Stimulated activated CD4-positive, alpha-beta T cell treated with anti-CD3 and anti-CD28 coated beads, Interleukin-2, amount 100 ng/mL, for 48 hours (primary cell): Measurements from ENCODE around the gene INSIG2.

Experiments
- DNase-seq, 2 donors: peaks; one replicate each; pipeline ENCODE4 v3.0.0-alpha.2; 2020

INSIG2 gene

DNA sequence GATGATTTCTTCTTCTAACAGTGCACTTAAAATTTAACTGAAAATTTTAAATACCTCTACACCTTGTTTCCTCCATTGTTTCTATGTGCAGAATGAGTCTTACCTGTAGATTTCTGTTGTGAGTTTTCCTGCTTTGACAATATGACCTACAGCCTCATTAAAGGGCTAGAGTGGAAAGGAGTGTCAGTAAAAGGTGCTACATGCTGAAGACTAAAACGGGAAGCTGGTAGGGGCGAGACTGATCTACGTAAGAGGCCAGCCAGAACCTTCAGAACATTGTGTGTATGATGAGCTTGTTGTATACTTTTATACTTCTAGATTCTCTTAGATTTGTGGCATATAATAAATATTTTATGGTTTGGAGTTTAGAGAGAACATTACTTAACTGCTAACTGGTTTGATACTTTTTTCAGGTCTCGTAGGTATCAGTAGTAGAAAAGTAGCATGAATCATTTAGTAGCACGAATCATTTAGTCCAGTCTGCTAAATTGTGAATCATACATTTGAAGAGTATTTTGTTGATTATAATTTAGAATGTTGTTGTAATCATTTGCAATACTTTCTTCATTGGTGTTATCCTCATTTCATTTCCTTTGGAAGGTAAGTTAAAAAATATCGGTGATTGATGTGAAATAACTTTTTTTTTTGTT is 14.3 kb downstream of the INSIG2 start:
- DNase-seq: no peak

DNA sequence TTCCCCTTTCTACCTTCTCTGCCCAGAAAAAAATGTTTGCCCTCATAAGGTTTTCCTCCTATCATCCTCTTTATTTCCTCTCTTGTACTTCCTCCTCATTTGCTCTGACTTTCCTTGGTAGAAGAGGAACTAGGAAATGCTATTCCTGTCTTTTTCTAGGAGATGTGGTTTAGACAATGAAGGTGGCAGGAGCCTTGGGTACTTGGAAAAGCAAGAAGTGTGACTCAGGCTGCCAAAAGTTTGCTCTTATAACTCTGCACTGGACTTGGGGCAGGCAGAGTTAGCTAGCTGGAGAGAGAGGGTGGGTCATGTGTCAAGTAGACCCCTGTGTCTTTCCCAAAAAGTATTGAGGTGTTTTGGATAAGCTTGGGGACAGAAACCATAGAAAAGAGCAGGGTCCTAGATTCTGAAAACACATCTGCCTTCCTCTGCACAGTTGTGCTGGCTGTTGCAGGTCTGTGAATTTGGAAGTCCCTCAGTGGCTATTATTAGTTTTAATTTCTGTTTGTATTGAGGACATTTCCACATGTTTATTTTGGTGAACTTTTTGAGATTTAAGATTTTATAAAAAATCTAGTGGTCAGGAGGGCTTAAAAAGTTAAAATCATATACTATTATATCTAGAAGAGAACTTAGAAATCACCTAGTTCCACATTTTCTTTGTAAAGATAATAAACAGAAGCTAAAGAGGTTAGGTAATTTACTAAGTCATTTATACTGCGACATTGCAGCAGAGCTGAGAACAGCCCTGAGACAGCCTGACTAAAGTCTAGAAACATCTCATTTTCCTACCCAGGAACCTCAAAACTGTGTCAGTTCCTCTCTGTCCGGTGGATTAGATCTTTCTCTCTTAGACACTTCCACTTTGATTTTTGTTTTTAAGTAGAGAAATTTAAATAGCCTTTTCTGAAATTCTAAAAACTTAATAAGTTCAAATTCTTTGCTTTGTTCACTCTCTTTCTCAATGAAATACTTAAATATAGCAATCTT is 16.0 kb downstream of the INSIG2 start:
- no peak for DNase-seq

DNA sequence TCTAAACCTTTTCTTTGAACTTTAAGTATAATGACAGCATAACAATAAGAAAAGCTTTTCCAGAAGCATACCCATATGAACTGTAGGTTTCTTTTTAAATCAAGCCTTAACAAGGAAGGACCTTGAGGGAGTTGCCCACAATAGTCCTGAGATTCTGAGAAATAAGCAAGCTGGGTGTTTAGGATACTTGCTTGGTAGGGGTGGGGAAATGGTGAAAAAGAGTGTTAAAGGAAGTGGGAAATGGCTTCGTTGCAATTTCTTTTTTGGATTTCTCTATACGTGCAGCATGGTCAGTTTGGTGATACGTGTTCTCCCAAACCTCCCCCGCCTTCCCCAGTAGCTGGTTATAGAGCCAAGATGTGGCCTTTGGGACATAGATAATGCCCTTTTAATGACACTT is 17.2 kb downstream of the INSIG2 start:
- no peak for DNase-seq

DNA sequence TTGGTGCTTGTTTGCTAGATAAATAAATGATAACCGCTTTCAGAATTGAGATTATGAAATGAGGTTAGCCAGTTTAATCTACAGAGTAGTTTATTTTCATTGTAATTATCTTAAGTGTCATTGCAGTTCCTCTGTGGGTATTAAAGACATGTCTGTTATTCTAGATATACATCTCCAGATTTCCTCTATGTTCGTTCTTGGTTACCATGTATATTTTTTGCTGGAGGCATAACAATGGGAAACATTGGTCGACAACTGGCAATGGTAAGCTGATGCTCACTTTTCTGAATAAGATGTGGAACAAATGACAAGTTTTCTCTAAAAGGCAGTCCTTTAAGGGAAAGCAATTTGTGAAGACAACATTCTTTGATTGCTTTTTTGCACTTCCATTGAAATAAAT is 18.7 kb downstream of the INSIG2 start:
- DNase-seq: no peak

DNA sequence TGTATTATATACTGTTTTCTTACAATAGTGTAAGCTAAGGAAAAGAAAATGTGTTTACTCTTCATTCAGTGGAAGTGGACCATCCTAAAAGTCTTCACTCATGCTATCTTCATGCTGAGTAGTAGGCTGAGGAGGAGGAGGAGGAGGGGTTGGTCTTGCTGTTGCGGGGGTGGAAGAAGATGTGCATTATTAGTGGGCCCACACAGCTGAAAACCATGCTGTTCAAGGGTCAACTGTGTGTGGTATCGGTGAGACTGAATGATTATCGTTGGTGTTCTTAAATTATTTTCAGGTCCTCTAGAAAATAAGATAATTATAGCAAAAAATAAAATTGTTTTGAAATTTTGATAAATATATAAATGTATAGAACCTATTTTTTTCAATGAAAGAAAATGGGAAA is 22.0 kb downstream of the INSIG2 start:
- no peak for DNase-seq

DNA sequence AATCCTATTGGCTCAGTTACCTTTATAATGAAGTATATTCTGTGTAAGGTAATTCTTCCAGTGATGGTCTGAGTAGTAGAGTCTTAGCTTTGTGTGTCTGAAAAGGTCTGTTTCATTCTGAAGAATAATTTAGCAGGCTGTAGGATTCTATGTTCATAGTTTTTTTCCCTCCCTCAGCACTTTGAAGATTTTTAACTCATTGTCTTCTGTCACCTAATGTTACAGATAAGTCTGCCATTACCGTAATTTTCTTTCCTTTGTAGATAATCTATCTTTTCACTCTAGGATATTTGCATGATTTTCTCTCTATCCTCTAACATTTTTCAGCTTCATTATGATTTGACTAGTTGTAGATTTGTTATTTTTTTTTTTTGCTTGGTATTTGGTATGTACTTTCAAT is 22.7 kb downstream of the INSIG2 start:
- no peak for DNase-seq

DNA sequence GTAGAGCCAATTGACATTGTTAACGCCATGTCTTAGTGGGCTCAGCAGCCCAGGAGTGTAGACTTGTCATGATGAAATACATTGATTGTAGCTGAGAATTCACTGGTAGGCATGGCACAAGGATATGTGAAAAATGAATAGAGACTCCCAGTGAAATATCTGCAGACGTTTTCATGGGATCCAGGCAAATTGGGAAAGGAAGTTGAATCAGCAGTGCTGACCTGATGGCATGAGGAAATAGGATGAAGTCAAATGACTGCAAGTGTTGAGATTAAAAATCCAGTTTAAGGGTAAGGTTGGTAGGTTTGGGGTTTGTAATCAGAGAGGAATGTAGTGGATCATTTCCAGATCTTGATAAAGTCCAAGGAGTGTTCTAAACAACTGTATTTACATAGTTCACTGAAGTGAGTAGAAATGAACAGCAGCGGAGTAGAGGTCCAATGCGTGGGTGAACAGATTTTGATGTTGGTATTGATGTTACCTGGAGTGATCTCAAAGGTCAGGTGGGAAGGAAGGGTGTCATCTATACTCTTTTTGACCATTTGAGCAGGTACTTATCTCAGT is 24.6 kb downstream of the INSIG2 start:
- DNase-seq: no peak

DNA sequence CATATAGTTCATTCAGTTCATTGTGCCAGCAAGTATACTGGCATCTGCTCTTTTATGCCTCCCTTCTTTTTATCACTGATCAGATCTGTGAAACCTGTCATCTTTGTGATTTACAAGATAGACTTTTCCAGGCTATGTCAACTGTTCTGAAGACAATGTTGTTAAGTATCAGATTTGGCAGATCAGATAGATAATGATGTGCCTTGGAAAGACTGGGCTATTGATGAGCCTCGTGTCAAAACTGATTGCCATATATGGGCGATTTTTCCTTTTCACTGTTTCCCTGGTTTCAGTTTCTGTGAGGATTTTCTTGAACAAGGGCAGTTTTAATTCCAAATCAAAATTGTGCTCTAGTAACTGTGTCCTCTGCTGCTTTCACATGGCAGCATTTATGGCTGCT is 26.6 kb downstream of the INSIG2 start:
- no peak for DNase-seq

DNA sequence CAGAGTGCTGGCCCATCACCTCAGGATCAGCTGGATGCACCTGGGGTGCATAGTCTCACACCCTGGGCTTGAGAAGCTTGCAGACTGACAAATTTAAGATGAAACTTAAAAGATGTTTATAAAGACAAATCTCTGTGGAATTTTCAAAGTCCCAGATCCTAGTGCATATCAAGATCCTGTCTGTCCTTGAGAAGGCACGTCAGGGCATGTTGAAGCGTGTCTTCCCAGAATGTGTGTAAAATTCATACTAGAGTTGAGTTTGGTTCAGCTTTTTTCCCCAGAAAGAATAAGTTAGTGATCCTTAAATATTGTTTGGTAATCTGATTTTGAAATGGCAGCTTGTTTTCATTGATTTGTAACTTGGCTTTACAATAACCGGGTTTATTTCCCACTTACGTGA is 27.5 kb downstream of the INSIG2 start:
- no peak for DNase-seq

DNA sequence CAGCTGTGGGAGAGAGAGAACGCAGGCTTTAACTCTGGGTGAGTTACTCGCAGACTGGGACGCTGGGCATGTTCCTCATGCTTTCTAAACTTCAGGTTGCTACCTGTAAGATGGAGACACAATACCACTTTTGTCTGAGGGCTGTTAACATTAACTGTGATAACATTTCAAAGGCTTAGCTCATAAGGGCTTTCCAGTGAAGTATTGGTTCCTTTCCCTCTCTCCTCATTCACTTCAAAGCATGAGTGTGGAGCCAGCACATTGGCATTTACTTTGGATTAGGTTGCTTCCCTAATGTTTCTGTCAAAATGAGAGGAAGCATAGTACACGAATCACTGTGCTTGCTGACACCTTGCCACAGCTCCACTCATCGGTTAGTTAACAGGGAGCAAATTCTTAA is 30.2 kb downstream of the INSIG2 start:
- no peak for DNase-seq

DNA sequence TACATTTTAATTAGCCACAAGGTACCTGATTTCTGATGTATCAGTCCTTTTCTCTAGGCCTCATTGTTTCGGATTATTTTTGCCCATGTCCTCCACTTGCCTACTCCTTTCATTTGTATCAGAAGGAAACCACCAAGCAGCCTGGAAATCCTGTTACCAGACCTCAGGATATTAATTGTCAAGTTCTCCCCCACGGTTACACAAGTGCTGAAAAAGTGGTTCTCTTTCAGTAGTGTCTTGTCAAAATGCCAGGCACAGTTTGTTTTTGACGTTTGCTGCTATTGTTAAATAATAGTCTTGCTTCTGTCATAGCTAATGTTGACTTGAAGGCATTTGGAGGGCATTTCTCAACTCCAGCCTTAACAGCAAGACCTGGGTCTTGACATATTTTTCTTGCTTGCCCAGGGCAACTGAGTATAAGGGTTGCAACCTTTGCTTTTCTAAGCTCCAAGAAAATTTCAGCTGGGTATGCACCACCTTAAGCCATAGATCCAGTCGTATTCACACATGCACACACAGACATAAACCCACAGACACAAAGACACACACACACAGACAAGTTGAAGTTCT is 31.0 kb downstream of the INSIG2 start:
- DNase-seq: no peak

DNA sequence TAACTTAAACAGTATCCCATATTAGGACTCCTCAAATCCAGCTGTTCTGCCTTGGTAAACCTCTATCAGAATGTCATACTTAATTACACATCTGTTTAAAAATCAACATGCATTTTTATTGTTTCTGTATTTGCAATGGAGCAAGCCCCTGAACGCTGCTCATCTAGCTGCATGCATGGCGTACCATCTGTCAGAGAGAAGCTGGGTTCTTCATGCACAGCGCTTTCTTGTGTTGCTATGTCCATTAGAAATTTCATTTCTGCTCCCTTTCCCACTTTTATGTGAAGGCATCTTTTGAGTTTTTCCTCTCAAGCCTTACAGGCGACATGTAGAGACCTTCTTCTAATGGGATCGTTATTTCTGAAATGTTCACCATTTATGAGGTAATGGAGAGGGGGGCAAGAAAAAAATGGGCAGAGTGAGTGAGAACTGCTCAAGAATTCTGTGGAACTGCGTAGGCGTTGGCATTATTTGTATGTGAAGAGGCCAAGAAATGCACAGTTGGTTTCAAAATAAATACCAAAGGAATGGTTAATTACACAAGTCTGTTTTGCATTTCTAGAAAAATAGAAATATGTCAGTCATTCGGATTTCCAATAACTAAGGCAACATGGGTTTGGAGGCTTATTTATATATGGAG is 31.6 kb downstream of the INSIG2 start:
- DNase-seq: no peak

DNA sequence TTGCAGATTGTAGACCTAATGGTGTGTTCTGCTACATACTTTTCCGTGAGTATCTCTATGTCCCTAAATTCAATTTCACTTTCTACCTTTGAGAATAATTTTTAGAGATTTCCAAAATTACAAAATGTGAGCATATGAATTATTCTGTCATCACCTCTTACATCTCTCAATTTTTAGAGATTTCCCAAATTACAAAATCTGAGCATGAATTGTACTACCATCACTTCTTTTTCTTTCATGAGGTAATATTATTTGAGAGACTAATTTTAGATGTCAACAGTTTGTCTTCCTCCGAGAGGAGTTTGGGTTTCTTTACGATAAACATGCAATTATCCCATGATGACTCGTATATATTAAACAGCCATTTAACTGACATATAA is 32.1 kb downstream of the INSIG2 start:
- no peak for DNase-seq

DNA sequence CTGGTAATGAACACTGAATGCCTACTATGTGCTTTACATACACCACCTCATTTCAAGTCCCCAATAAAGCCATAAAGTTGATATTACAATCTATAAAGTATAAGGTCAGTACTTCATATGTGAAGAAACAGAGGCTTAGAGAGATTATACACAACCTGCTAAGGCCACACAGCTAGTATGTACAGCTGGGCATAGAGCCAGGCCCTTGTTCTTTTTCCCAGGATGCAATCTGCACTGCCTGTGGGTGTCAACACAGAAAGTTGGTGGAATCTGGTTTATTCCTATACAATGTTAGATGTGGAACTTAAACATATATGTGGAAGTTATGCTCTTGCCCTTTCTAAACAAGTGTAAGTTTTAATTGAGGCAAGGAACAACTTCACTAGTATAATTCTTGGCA is 32.8 kb downstream of the INSIG2 start:
- no peak for DNase-seq

DNA sequence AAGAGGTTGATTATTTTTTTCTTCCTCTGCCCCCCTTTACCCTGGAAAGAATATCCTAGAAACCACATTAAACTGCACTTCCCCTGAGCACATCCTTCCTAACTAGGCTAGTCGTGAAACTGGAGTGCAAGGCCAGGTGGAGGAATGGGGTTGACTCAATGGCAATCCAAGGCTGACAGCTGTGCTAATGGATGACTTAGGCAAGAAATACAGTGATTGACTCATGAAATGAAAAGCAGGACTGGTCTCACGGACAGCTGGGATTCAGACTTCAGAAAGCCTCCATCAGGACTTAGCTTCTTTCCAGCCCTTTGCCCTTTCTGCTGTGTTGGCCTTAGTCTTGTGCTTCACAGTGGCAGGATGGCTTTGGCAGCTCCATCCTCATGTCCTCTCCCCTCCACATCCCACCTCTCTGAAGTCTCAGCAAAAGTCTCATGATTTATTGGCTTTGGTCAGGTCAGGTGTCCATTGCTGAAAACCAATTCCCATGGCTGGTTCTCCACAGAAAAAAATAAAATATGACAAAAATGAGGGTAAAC is 33.8 kb downstream of the INSIG2 start:
- no peak for DNase-seq

DNA sequence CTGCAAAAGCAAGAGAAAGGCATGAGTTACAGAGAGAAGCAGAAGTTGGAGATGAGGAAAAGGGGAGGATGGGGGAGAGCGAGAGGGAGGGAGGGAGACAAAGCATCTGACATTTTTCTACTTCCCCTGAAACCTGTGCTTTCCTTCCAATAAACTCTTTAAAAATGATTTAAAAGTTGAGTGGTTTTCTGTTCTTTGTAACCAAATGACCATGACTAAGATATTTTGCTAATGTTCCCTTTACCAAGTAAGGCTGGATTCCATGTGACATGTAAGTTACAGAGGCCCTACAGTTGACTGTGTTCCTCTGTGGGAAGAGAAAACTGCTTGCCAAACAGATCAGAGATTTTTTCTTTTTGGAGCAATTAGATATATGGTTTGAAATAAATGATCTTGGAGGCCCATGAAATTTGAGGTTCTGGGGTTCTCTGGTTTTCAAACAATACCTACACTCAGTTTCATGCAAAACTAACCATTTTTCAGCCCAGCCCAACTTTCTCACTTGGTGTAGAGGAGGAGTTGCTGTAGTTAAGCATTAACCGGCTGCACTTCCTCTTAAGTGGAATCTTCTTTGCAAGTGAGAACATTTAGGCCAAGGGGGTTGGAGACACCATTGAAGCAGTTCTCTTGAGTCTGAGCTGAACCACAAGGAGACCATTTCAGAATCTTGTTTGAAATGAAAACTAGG is 34.5 kb downstream of the INSIG2 start:
- no peak for DNase-seq

DNA sequence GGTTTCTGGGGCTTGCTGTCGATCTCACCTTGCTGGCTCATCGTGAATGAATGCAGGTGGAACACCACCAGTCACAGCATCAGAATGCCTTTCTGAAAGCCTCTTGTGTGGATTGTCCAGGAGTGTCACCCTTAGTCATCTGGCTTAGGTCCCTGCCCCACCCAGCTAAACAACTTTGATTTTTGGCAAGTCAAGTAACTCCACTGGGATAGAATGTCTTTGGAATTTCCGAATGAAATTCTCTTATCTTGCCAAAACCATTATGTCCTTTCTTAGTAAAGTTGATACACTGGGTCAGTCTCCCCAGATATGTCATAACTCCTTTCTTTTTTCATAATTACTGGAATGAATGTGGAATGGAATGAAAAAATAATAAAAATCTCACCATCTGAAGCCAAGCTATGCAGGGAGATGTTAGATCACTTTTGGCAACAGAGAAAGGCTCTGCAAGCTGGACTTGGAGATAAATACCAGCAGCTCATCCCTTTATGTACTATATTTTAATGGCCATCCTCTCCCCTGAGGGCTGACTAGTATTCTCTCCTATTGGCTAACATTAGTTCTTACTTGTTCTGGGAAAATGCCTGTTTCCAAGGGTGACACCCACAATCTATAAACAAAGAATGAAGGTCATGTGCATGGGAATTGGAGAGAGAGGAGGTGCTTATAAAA is 35.4 kb downstream of the INSIG2 start:
- DNase-seq: no peak

DNA sequence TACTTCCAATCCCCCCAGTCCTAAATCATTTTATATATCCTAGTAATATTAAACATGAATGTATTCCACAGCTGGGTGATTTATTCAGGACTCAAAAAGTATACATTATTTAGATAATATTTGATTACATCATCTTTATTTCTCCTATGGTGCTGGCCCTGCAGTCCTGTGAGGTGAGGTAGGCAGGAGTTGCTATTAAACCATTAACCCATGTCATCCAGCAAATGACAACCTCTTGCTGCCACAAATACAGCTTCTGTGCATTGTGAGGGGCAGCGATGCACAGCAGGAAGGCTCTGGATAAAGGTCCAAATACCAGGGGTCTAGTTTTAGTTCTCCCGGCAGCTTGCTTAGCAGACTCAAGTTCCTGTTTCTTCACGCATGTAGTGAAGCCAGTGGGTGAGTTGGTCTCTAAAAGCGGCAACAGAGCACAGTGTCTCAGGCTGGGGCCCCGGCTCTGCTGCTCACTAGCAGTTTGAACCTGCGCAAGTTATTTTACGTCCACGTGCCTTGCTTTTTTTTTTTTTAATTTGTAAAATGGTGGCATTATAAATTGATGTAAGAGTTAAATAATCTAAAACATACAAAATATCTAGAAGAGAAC is 36.1 kb downstream of the INSIG2 start:
- DNase-seq: no peak

DNA sequence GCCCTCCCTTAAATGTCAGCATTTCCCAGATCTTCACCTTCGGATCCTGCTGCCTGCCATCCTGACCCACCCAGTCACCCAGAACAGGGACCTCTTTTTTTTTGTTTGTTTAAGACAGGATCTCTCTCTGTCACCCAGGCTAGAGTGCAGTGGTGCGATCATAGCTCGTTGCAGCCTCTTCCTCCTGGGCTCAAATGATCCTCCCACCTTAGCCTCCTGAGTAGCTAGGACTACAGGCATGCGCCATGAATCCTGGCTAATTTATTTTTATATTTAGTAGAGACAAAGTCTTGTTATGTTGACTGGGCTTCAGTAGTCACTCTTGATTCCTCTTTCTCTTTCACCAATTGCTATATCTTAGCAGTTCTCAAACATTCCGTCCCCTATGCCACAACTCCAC is 39.0 kb downstream of the INSIG2 start:
- DNase-seq: no peak

DNA sequence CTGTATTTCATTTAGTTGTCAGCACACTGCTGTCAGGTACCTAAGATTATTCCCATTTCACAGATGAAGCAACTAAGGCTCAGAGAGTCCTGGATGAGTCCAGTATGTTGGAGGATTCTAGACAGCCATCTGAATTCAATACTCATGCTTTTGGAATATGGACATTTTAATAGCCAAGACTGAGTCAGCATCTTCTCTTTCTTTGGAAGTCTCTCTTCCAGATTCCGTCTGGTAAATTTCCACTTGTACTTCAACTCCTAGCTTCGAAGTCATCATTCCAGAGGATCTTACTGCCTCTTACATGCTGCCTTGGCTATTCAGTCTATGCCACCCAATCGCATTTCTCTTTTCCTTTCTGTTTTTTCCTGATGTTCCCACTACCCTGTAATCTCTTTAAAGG is 40.6 kb downstream of the INSIG2 start:
- DNase-seq: no peak

DNA sequence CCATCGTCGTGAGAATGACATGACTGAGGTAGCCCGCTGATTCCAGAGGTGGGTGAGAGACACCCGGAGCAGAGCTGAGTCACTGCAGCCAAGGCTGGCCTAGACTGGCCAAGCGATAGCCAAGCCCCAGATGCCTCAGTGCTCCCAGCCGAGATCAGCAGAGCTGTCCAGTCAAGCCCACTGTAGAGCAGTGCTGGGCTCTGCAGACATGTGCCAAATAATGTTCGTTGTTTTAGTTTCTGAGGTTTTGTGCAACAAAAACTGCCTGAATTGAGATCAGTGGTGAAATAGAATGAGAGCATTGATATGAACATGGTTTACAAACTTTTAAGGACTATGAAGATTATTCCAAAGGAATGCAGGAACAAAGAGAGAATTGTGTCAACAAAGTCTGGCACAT is 42.1 kb downstream of the INSIG2 start:
- no peak for DNase-seq
